NAMALWA (cell line): ENCODE results near the gene LRRC1.

ENCODE experiments used
- DNase-seq: peaks from one replicate; pipeline ENCODE4 v3.0.0-alpha.2; 2015; ENCODE audit warnings: low spot score

LRRC1 gene

DNA sequence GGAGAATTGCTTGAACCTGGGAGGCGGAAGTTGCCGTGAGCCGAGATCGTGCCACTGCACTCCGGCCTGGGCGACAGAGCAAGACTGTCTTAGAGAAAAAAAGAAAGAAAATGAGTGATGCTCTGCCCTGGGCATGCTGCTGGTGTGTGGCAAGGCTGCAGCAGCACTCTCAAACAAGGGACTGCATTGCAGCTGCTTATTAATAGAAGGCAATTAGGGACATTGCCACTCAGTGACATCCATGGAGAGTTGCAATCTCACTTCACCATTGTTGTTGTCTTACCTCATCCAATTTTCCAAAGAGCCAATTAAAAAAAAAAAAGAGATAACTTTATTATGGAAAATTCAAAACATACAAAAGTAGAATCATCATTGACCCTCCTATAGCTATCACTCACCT lies 131.1 kb downstream of the LRRC1 start:
- DNase-seq = no peak

DNA sequence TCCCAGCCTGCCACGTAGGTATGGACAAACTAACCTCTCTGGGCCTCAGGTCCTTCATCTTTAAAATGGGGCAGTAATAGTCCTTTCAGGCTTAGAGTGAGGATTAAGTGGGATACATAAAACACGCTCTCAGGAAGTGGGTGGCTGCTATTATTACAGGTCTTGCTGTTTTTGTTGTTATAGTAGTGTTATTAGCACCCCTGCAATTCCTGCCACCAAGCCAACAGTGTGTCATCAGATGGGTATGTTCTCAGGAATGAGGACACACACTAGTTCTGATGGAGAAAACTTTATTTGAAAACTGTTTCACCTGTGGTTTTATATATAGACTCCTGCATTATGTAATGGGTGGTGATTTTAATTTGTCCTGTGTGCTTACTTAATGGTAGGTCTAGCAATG lies 131.7 kb downstream of the LRRC1 start:
- no peak for DNase-seq

DNA sequence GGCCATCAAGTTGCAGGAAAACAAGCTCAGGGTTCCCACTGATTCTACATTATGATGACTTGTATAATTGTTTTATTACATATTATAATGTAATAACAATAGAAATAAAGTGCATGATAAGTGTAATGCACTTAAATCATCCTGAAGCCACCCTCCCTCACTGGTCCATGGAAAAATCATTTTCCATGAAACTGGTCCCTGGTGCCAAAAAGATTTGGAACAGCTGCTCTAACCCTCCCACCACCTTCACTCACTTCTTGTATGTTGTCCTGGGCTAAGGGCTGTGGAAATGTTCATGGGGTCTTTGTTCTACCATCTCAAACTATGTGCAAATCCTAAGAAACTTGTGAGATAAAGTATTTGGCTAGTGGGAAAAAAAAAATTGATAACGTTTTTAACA lies 133.8 kb downstream of the LRRC1 start:
- no peak for DNase-seq

- DNase-seq = no peak
These were observed 134.4 kb downstream of the LRRC1 start for GRCh38 chr6:53929041-53929820.

- no peak for DNase-seq
These were observed 135.0 kb downstream of the LRRC1 start for GRCh38 chr6:53929821-53930120.

- no peak for DNase-seq
These were observed 135.5 kb downstream of the LRRC1 start for GRCh38 chr6:53930330-53930729.

DNA sequence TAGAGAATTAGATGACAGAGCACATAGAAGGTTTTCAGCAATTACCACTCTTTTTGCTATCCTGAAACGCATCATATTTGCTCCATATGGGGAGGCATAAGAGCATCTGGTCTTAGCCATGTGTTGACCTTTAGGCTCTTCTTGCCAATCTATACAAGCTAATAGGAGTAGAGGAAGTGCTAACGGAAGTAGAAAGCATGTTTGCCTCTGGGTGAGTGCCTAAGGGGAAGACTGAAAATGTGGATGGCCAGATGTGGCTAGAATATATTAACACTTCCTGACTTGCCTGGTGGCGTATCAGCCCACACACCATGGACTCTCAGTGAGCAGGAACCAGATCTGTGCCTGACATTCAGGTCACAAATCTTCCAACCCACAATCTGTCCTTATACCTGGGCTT lies 136.3 kb downstream of the LRRC1 start:
- no peak for DNase-seq

DNA sequence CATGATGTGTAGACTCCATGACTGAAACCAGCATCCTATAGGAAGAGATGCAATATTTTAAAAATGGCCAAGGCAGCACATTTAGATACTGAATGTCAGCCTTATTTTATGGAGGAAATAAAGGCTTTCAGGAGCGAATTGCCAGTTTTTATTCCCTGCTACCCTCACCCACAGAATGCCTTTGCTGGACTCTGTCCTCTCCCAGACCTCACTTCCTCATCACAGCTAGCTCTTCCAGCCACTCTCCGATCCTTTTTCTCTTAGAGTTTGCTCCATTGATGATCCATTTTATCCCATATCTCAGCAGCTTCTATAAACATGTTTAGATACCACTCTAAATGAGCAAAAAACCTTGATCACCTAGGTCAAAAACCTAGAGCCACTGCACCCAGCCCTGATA lies 137.7 kb downstream of the LRRC1 start:
- DNase-seq = no peak

- no peak for DNase-seq
These were observed 139.2 kb downstream of the LRRC1 start for GRCh38 chr6:53934023-53934422.

- DNase-seq = no peak
These were observed 142.7 kb downstream of the LRRC1 start for GRCh38 chr6:53937461-53937860.

GRCh38 chr6:53938810-53939209 lies 144.0 kb downstream of the LRRC1 start:
- DNase-seq = no peak

GRCh38 chr6:53939830-53940229 lies 145.0 kb downstream of the LRRC1 start:
- no peak for DNase-seq

DNA sequence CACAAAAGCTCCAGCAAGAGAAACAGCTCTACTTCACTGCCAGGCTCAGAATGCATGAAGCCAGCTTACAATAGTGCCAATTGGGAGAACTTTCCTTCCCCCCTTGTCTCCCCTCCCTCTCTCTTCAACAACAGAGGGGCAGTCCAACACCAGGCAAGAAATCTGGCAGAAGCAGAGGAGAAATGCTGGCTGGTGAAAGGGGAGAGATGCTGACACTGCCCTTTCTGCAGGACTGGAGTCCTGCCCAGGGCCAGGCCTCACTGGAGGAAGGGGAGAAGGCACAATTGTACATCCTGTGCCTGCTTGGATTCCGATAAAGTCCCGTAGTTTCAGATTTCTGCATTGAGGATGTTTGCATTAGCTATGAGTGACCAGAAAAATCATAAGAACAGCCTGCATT lies 148.6 kb downstream of the LRRC1 start:
- no peak for DNase-seq

DNA sequence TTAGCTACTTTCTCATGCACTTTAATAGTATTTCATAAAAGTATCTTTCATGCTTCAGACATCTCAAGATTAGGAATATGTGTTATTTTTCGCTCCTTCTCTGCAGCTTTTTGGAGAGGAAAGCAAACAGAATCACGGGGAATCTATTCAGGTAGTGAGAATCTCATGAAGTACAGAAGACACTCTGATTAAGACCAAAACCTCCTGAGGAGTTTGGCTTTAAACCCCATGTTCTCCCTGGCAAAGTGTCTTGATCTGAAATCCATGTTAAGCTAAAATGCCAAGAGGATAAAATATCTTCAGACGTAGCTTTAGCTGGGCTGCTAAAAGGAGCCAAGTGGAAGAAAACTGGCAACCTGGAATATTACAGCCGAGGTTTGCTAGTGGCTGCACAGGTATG lies 149.3 kb downstream of the LRRC1 start:
- no peak for DNase-seq

DNA sequence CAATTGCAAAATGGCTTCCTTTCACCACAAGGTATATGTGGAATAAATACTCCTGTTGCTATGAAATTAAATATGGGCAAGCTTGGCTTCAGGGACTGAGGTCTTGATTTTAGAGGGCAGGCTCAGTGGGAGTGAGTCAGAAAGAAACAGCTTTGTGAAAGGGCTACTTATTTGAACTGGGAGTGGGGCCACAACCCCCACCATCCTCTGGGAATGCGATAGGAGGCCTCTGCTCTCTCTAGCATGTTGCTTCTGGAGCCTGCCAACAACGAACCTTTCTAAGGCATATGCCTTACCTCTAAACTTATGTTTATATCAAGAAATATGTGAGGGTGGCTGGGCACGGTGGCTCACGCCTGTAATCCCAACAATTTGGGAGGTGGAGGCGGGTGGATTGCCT lies 149.7 kb downstream of the LRRC1 start:
- no peak for DNase-seq

GRCh38 chr6:53945765-53946407 lies 151.1 kb downstream of the LRRC1 start:
- no peak for DNase-seq

- no peak for DNase-seq
These were observed 153.0 kb downstream of the LRRC1 start for GRCh38 chr6:53947780-53948179.

DNA sequence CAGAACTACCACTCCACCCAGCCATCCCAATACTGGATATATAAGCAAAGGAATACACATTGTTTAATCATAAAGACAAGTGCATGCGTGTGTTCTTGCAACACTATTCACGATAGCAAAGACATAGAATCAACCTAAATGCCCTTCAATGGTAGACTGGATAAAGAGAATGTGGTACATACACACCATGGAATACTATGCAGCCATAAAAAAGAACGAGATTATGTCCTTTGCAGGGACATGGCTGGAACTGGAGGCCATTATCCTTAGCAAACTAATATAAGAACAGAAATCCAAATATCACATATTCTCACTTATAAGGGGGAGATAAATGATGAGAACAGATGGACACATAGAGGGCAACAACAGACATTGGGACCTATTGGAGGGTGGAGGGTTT lies 156.6 kb downstream of the LRRC1 start:
- DNase-seq = no peak

GRCh38 chr6:53956068-53956711 lies 161.4 kb downstream of the LRRC1 start:
- DNase-seq = peak; percentile 41

- no peak for DNase-seq
These were observed 162.0 kb downstream of the LRRC1 start for GRCh38 chr6:53956804-53957203.

DNA sequence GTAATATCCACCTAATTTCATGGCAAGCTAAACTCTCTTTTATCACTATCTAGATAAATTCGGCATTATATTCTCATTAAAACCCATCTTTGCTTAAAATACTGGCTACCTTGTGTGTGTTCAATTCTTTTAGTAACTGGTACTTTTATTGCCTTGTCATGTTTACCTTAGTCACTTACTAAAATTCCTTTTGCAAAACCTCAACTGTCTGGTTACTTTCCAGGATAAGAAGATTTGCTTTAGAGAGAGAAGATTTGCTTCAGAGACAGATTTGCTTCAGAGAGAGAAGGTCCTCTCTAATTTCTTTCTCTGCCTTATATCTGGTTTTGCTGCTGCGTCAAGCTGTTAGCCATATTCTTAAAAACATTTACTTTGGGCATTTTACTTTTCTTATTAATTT lies 164.9 kb downstream of the LRRC1 start:
- DNase-seq = no peak

DNA sequence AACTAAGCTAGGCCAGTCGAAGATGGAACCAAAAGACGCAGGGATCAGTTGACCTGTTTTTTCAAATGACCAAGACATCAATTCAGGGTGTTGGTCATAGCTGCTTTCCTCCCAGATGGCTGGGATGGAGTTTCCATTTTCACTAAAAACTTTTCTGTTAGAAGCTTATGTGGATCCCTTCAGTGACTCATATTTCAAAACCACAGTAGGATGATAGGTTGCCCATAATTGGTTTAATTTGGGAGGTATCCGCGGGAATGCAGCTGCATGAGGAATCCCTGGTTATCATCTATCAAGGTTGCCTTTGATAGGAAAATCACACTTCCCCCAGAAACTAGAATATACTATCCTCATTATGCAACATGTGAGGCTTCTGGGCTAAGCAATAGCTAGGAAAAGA lies 165.5 kb downstream of the LRRC1 start:
- DNase-seq = no peak

- no peak for DNase-seq
These were observed 167.0 kb downstream of the LRRC1 start for GRCh38 chr6:53961679-53962370.
